HepG2 (cell line): ENCODE measurements around the gene CCDC88A. TPM values are rescaled to one million over a fixed set of nuclear protein-coding genes. Genes with fewer than 3 reads are reported as not detected.
A peak's percentile ranks its signal among the peaks of the same experiment; 100 is the strongest.

Experiments used
- ELF3 ChIP-seq: IDR thresholded peaks from 2 replicates; pipeline ENCODE4 v1.6.1; 2016; ENCODE audit warnings: missing genetic modification reagents, missing compliant biosample characterization
- EP300 ChIP-seq, 3 experiments: sonication (generic) in 1 of 3; formaldehyde crosslinking in 1 of 3; IDR thresholded peaks; 2 replicates each; pipeline versions ENCODE4 v1.5.1 to v1.6.1; 2011 to 2020; ENCODE audit warnings: low read depth in 2 of 3, low read length in 2 of 3, borderline replicate concordance in 1 of 3, improper control_type of control experiment in 1 of 3, mild to moderate bottlenecking in 1 of 3, missing genetic modification reagents in 1 of 3, moderate library complexity in 1 of 3
- HMG20A ChIP-seq: IDR thresholded peaks from 2 replicates; pipeline ENCODE4 v1.6.1; 2016; ENCODE audit warnings: borderline replicate concordance
- KDM5A ChIP-seq: fragments of 200-600 bp; sonication (generic); IDR thresholded peaks from 2 replicates; pipeline ENCODE4 v1.7.0; 2018; ENCODE audit warnings: antibody characterized with exemption, mild to moderate bottlenecking, low read length, borderline replicate concordance
- NBN ChIP-seq: fragments of 450-650 bp; conservative IDR thresholded peaks from 2 replicates; pipeline ENCODE4 v1.6.1; 2017
- POLR2G ChIP-seq: fragments of 200-400 bp; formaldehyde crosslinking; IDR thresholded peaks from 2 replicates; pipeline ENCODE4 v1.6.1; 2018; ENCODE audit warnings: mild to moderate bottlenecking, low read depth, low read length, moderate library complexity
- RBAK ChIP-seq: sonication (generic); formaldehyde crosslinking; IDR thresholded peaks from 2 replicates; pipeline ENCODE4 v1.5.1; 2020; ENCODE audit warnings: mild to moderate bottlenecking, missing genetic modification reagents
- SAP130 ChIP-seq: IDR thresholded peaks from 2 replicates; pipeline ENCODE4 v1.6.1; 2016; ENCODE audit warnings: low read depth
- SRF ChIP-seq: IDR thresholded peaks from 2 replicates; pipeline ENCODE4 v1.6.1; 2011; ENCODE audit warnings: mild to moderate bottlenecking, low read depth, low read length, moderate library complexity
- SSRP1 ChIP-seq: IDR thresholded peaks from 2 replicates; pipeline ENCODE4 v1.6.1; 2016; ENCODE audit warnings: control low read depth
- STAT5B ChIP-seq: sonication (generic); formaldehyde crosslinking; IDR thresholded peaks from 2 replicates; pipeline ENCODE4 v1.4.0; 2020; ENCODE audit warnings: missing genetic modification reagents
- XBP1 ChIP-seq: sonication (generic); formaldehyde crosslinking; IDR thresholded peaks from 2 replicates; pipeline ENCODE4 v1.5.0; 2020; ENCODE audit warnings: missing genetic modification reagents
- polyA plus RNA-seq, 8 experiments: library from polyadenylated mRNA; depleted of rRNA in 3 of 8; stranded (reverse) in 7 of 8; unstranded in 1 of 8; fragments of >200 nt; fragmentation: Illumina TruSeq in 4 of 8; extraction: Trizol in 4 of 8; gene quantifications; 2 replicates each; pipeline versions ENCODE4 v1.2.1 to v1.2.3, GENCODE V29; 2011 to 2016; ENCODE audit warnings: low read depth in 4 of 8, missing spikeins in 1 of 8, mixed read lengths in 1 of 8; ENCODE audit not compliant: insufficient read depth in 1 of 8
- total RNA-seq, 5 experiments: library from RNA; depleted of rRNA; stranded (reverse); fragments of >200 nt; fragmentation: Illumina TruSeq; extraction: Trizol; gene quantifications; 2 replicates each; pipeline ENCODE4 v1.2.3, GENCODE V29; 2016; ENCODE audit warnings: low read depth in 1 of 5
- TF ChIP-seq, protein P1 (sequence below): sonication (generic); formaldehyde crosslinking; IDR thresholded peaks from 2 replicates; pipeline ENCODE4 v1.5.1; 2020; ENCODE audit warnings: mild to moderate bottlenecking, moderate library complexity, missing genetic modification reagents
- TF ChIP-seq, protein P2 (sequence below): sonication (generic); formaldehyde crosslinking; IDR thresholded peaks from 2 replicates; pipeline ENCODE4 v1.4.0; 2020; ENCODE audit warnings: missing genetic modification reagents
- TF ChIP-seq, protein P3 (sequence below): IDR thresholded peaks from 2 replicates; pipeline ENCODE4 v1.4.0; 2020; ENCODE audit warnings: mild to moderate bottlenecking, missing genetic modification reagents
- TF ChIP-seq, protein P4 (sequence below): sonication (generic); formaldehyde crosslinking; IDR thresholded peaks from 2 replicates; pipeline ENCODE4 v1.4.0; 2020; ENCODE audit warnings: mild to moderate bottlenecking, missing genetic modification reagents

CCDC88A gene
- total and polyA plus RNA-seq, 2 of the 13 experiments (the other 11 are each of a cell fraction or from before 2014, with no cell fraction given): 43.2 to 84.1 TPM

DNA sequence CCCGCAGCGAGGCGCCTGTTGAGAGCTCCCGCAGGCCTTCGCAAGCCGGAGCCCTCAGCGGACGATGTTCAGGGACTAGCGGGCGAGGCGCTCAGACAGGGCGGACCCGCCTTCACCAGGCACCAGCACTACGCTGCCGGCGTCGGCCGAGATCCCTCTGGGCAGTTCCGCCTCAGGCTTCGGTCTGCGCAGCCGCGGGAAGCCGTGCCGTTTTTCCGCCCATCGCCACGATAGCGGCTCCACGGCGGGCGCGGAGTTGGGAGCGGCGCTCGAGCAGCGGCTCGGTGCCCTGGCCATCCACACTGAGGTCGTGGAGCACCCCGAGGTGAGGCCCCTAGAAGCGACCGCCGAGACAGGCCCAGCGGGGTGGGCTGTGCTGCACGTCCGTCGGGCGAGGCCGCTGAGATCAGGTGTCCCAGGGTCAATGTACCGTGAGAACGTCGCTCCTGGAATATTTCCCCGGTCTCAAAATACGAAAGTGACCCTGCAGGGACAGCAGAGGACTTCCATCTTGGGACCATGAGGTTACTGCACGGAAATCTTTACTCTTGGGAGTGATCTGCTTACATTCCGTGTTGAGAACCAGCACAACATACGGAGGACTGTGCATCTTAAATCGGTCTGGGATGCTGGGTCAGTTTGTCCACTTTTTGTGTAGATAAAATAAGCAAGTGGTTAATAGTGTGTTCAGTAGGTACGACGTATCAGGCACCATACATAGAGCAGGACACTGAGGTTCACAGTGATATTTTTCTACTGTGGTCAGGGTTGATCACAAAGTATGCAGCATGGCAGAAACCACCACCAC lies 137.3 kb downstream of the CCDC88A start (continued):
- TF ChIP-seq, protein P1, sequence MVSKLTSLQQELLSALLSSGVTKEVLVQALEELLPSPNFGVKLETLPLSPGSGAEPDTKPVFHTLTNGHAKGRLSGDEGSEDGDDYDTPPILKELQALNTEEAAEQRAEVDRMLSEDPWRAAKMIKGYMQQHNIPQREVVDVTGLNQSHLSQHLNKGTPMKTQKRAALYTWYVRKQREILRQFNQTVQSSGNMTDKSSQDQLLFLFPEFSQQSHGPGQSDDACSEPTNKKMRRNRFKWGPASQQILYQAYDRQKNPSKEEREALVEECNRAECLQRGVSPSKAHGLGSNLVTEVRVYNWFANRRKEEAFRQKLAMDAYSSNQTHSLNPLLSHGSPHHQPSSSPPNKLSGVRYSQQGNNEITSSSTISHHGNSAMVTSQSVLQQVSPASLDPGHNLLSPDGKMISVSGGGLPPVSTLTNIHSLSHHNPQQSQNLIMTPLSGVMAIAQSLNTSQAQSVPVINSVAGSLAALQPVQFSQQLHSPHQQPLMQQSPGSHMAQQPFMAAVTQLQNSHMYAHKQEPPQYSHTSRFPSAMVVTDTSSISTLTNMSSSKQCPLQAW (CRISPR knock-in tag): peak; percentile 86
- TF ChIP-seq SSRP1 (CRISPR knock-in tag) (no peak), ELF3 (peak; percentile 94), NBN (no peak), SAP130 (peak; percentile 93), XBP1 (CRISPR knock-in tag) (peak; percentile 46; the same call in 1 of the 2 replicates), RBAK (CRISPR knock-in tag) (no peak), POLR2G (peak; percentile 99), EP300 (IDR thresholded peaks at IDR 0.05; ENCODE audit: low read depth in 2 of 2, low read length in 2 of 2) (no peak), EP300 (CRISPR knock-in tag; IDR thresholded peaks at IDR 0.05; ENCODE audit: borderline replicate concordance) (peak; percentile 70; the same call in 1 of the 2 replicates), HMG20A (0 out of 2 replicates have a peak, but pooled peaks have one; percentile 44), SRF (no peak), KDM5A (peak; percentile 50; the same call in 1 of the 2 replicates), STAT5B (peak; percentile 97)
- TF ChIP-seq, protein P2, sequence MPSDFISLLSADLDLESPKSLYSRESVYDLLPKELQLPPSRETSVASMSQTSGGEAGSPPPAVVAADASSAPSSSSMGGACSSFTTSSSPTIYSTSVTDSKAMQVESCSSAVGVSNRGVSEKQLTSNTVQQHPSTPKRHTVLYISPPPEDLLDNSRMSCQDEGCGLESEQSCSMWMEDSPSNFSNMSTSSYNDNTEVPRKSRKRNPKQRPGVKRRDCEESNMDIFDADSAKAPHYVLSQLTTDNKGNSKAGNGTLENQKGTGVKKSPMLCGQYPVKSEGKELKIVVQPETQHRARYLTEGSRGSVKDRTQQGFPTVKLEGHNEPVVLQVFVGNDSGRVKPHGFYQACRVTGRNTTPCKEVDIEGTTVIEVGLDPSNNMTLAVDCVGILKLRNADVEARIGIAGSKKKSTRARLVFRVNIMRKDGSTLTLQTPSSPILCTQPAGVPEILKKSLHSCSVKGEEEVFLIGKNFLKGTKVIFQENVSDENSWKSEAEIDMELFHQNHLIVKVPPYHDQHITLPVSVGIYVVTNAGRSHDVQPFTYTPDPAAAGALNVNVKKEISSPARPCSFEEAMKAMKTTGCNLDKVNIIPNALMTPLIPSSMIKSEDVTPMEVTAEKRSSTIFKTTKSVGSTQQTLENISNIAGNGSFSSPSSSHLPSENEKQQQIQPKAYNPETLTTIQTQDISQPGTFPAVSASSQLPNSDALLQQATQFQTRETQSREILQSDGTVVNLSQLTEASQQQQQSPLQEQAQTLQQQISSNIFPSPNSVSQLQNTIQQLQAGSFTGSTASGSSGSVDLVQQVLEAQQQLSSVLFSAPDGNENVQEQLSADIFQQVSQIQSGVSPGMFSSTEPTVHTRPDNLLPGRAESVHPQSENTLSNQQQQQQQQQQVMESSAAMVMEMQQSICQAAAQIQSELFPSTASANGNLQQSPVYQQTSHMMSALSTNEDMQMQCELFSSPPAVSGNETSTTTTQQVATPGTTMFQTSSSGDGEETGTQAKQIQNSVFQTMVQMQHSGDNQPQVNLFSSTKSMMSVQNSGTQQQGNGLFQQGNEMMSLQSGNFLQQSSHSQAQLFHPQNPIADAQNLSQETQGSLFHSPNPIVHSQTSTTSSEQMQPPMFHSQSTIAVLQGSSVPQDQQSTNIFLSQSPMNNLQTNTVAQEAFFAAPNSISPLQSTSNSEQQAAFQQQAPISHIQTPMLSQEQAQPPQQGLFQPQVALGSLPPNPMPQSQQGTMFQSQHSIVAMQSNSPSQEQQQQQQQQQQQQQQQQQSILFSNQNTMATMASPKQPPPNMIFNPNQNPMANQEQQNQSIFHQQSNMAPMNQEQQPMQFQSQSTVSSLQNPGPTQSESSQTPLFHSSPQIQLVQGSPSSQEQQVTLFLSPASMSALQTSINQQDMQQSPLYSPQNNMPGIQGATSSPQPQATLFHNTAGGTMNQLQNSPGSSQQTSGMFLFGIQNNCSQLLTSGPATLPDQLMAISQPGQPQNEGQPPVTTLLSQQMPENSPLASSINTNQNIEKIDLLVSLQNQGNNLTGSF (CRISPR knock-in tag): peak; percentile 94
- TF ChIP-seq, protein P3, sequence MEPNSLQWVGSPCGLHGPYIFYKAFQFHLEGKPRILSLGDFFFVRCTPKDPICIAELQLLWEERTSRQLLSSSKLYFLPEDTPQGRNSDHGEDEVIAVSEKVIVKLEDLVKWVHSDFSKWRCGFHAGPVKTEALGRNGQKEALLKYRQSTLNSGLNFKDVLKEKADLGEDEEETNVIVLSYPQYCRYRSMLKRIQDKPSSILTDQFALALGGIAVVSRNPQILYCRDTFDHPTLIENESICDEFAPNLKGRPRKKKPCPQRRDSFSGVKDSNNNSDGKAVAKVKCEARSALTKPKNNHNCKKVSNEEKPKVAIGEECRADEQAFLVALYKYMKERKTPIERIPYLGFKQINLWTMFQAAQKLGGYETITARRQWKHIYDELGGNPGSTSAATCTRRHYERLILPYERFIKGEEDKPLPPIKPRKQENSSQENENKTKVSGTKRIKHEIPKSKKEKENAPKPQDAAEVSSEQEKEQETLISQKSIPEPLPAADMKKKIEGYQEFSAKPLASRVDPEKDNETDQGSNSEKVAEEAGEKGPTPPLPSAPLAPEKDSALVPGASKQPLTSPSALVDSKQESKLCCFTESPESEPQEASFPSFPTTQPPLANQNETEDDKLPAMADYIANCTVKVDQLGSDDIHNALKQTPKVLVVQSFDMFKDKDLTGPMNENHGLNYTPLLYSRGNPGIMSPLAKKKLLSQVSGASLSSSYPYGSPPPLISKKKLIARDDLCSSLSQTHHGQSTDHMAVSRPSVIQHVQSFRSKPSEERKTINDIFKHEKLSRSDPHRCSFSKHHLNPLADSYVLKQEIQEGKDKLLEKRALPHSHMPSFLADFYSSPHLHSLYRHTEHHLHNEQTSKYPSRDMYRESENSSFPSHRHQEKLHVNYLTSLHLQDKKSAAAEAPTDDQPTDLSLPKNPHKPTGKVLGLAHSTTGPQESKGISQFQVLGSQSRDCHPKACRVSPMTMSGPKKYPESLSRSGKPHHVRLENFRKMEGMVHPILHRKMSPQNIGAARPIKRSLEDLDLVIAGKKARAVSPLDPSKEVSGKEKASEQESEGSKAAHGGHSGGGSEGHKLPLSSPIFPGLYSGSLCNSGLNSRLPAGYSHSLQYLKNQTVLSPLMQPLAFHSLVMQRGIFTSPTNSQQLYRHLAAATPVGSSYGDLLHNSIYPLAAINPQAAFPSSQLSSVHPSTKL (CRISPR knock-in tag): peak; percentile 78
- TF ChIP-seq, protein P4, sequence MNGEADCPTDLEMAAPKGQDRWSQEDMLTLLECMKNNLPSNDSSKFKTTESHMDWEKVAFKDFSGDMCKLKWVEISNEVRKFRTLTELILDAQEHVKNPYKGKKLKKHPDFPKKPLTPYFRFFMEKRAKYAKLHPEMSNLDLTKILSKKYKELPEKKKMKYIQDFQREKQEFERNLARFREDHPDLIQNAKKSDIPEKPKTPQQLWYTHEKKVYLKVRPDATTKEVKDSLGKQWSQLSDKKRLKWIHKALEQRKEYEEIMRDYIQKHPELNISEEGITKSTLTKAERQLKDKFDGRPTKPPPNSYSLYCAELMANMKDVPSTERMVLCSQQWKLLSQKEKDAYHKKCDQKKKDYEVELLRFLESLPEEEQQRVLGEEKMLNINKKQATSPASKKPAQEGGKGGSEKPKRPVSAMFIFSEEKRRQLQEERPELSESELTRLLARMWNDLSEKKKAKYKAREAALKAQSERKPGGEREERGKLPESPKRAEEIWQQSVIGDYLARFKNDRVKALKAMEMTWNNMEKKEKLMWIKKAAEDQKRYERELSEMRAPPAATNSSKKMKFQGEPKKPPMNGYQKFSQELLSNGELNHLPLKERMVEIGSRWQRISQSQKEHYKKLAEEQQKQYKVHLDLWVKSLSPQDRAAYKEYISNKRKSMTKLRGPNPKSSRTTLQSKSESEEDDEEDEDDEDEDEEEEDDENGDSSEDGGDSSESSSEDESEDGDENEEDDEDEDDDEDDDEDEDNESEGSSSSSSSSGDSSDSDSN (CRISPR knock-in tag): peak; percentile 100
